Erythroblast (primary cell): ENCODE data around the gene ARHGEF1.

Experiments
- GATA1 ChIP-seq: IDR thresholded peaks from 2 replicates; pipeline ENCODE4 v1.6.1; 2011; ENCODE audit warnings: low read depth, mild to moderate bottlenecking, control low read depth, low read length, moderate library complexity
- POLR2A ChIP-seq: IDR thresholded peaks from 2 replicates; pipeline ENCODE4 v1.6.1; 2011; ENCODE audit warnings: mild to moderate bottlenecking, low read length

DNA sequence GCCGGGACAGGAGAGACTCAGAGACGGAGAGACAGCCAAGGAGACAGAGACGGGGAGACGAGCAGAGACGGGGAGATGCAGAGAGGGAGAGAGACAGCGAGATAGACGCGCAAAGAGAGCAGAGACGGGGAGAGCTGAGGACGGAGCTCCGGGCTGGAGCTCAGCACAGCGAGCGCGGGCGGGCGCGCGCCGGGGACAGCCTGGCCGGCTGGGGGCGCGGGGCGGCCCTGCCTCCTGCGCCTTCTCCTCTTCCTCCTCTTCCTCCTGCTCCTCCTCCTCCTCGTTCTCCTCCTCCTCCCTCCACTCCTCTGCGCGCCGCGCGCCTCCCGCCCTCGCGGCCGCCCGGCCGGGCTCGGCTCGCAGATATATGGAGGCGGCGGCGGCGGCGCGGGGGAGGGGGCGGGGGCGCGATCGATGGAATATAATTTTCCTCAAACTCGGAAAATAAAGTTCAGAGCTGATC is 45.3 kb downstream of the ARHGEF1 start, which contains the start of gene ERFL:
- TF ChIP-seq POLR2A (no peak), GATA1 (no peak)
